Thyroid gland (tissue), 4 donors: ENCODE data around the gene CUL5.

ENCODE experiments used
- POLR2A ChIP-seq, 2 donors: fragments of 450-650 bp; IDR thresholded peaks; one replicate each; pipeline ENCODE4 v1.6.1; 2017; ENCODE audit warnings: antibody characterized with exemption in 2 of 2, mild to moderate bottlenecking in 2 of 2, moderate library complexity in 1 of 2
- TF ChIP-seq, protein P1 (sequence below), 6 experiments: fragments of 200-600 bp in 3 of 6; fragments of 450-650 bp in 3 of 6; sonication (generic) in 3 of 6; IDR thresholded peaks; one replicate each; pipeline ENCODE4 v1.5.1; 2016 to 2019; ENCODE audit warnings: antibody characterized with exemption in 6 of 6, mild to moderate bottlenecking in 2 of 6, inconsistent platforms in 1 of 6, moderate library complexity in 1 of 6

GRCh38 chr11:108037636-108038035 is 28.9 kb downstream of the CUL5 start:
- TF ChIP-seq, protein P1, sequence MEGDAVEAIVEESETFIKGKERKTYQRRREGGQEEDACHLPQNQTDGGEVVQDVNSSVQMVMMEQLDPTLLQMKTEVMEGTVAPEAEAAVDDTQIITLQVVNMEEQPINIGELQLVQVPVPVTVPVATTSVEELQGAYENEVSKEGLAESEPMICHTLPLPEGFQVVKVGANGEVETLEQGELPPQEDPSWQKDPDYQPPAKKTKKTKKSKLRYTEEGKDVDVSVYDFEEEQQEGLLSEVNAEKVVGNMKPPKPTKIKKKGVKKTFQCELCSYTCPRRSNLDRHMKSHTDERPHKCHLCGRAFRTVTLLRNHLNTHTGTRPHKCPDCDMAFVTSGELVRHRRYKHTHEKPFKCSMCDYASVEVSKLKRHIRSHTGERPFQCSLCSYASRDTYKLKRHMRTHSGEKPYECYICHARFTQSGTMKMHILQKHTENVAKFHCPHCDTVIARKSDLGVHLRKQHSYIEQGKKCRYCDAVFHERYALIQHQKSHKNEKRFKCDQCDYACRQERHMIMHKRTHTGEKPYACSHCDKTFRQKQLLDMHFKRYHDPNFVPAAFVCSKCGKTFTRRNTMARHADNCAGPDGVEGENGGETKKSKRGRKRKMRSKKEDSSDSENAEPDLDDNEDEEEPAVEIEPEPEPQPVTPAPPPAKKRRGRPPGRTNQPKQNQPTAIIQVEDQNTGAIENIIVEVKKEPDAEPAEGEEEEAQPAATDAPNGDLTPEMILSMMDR (IDR thresholded peaks at IDR 0.05): no peak
- no peak for TF ChIP-seq POLR2A (IDR thresholded peaks at IDR 0.05)
